ENCODE data around the gene ERI3.

The ERI3 gene

GRCh38 chr1:44281962-44282703, 72.9 kb downstream of the ERI3 start:
- DNase-seq = no peak

GRCh38 chr1:44276901-44277300, 78.2 kb downstream of the ERI3 start:
- DNase-seq = no peak

GRCh38 chr1:44275991-44276405, 79.1 kb downstream of the ERI3 start:
- peak; percentile 24 for DNase-seq

- DNase-seq = no peak
These were observed 79.6 kb downstream of the ERI3 start for GRCh38 chr1:44275296-44275962.

GRCh38 chr1:44273560-44274350, 81.3 kb downstream of the ERI3 start:
- DNase-seq = no peak

- DNase-seq = no peak
These were observed 82.1 kb downstream of the ERI3 start for GRCh38 chr1:44272992-44273391.

- no peak for DNase-seq
These were observed 83.4 kb downstream of the ERI3 start for GRCh38 chr1:44271646-44272045.

- no peak for DNase-seq
These were observed 84.1 kb downstream of the ERI3 start for GRCh38 chr1:44270686-44271628.

- no peak for DNase-seq
These were observed 87.0 kb downstream of the ERI3 start for GRCh38 chr1:44268054-44268453.

GRCh38 chr1:44267438-44267837, 87.6 kb downstream of the ERI3 start:
- DNase-seq = no peak

GRCh38 chr1:44266400-44267344, 88.4 kb downstream of the ERI3 start:
- no peak for DNase-seq

GRCh38 chr1:44265656-44266358, 89.2 kb downstream of the ERI3 start:
- DNase-seq = no peak

- no peak for DNase-seq
These were observed 90.6 kb downstream of the ERI3 start for GRCh38 chr1:44264451-44264771.

- DNase-seq = no peak
These were observed 91.2 kb downstream of the ERI3 start for GRCh38 chr1:44263568-44264450.

- DNase-seq = no peak
These were observed 92.1 kb downstream of the ERI3 start for GRCh38 chr1:44262816-44263567.

GRCh38 chr1:44262414-44262813, 92.6 kb downstream of the ERI3 start:
- DNase-seq = no peak

- no peak for DNase-seq
These were observed 93.1 kb downstream of the ERI3 start for GRCh38 chr1:44261962-44262361.

- no peak for DNase-seq
These were observed 93.8 kb downstream of the ERI3 start for GRCh38 chr1:44261171-44261817.

- no peak for DNase-seq
These were observed 94.3 kb downstream of the ERI3 start for GRCh38 chr1:44260792-44261170.
